IMR-90 (cell line): ENCODE measurements around the gene CREB5. TPM values are rescaled to one million over a fixed set of nuclear protein-coding genes. Genes with fewer than 3 reads are reported as not detected.

Experiments
- ATAC-seq: fragments of 200-7000 bp; cut with Tn5 transposase; 2 replicates; pipeline ENCODE4 v1.9.1; 2020; ENCODE audit warnings: low read depth, mild to moderate bottlenecking, moderate library complexity
- BruUV-seq: library from RNA; stranded (reverse); fragments of 400-500 nt; replicated peaks from 2 replicates; lab custom pipeline; 2021; lab: Mats Ljungman, UMichigan
- CTCF ChIA-PET: fragments of 300-600 bp; formaldehyde crosslinking; extraction: SDS; loops from one replicate; lab custom pipeline; 2021; ENCODE audit warnings: antibody characterized with exemption; lab: Yijun Ruan, JAX
- POLR2A ChIA-PET: fragments of 300-600 bp; sonication (Branson Sonifier 250); formaldehyde crosslinking; loops from one replicate; lab custom pipeline; 2022; ENCODE audit warnings: antibody characterized with exemption; ENCODE audit not compliant: unreplicated experiment; lab: Charles Lee
- DNase-seq: peaks from one replicate; pipeline ENCODE4 v3.0.0; 2013
- H2AFZ ChIP-seq: replicated peaks from 2 replicates; pipeline ENCODE3; 2013; ENCODE audit warnings: low read length, mild to moderate bottlenecking; ENCODE audit not compliant: poor library complexity
- H2AK5ac ChIP-seq: 2 replicates; pipeline ENCODE4 v1.6.1; 2013; ENCODE audit warnings: low read depth, low read length, inconsistent platforms
- H2AK9ac ChIP-seq: replicated peaks from 2 replicates; pipeline ENCODE3; 2013; ENCODE audit warnings: mild to moderate bottlenecking, low read depth, low read length, moderate library complexity; ENCODE audit not compliant: poor library complexity
- H2BK120ac ChIP-seq: 2 replicates; pipeline ENCODE4 v1.6.1; 2013; ENCODE audit warnings: low read depth, low read length, inconsistent platforms
- H2BK15ac ChIP-seq: 3 replicates; pipeline ENCODE4 v1.6.1; 2013; ENCODE audit warnings: low read depth, low read length, inconsistent platforms
- H2BK20ac ChIP-seq: 2 replicates; pipeline ENCODE4 v1.6.1; 2013; ENCODE audit warnings: low read depth, mild to moderate bottlenecking, inconsistent platforms, low read length, moderate library complexity
- H2BK5ac ChIP-seq: 2 replicates; pipeline ENCODE4 v1.6.1; 2013; ENCODE audit warnings: mild to moderate bottlenecking, low read depth, low read length, inconsistent platforms; ENCODE audit not compliant: poor library complexity, severe bottlenecking
- H3K14ac ChIP-seq: replicated peaks from 2 replicates; pipeline ENCODE4 v1.6.1; 2013; ENCODE audit warnings: low read depth, low read length, inconsistent platforms
- H3K18ac ChIP-seq: 2 replicates; pipeline ENCODE4 v1.6.1; 2013; ENCODE audit warnings: low read depth, low read length, control low read depth
- H3K23ac ChIP-seq: 2 replicates; pipeline ENCODE4 v1.6.1; 2013; ENCODE audit warnings: low read depth, low read length, inconsistent platforms
- H3K27ac ChIP-seq: 2 replicates; pipeline ENCODE4 v1.5.1; 2013; ENCODE audit warnings: mild to moderate bottlenecking, control low read depth, low read length; ENCODE audit not compliant: insufficient read depth
- H3K27me3 ChIP-seq: 2 replicates; pipeline ENCODE4 v1.6.1; 2013; ENCODE audit warnings: low read length; ENCODE audit not compliant: control insufficient read depth, insufficient read depth
- H3K36me3 ChIP-seq: 2 replicates; pipeline ENCODE4 v1.6.1; 2013; ENCODE audit warnings: low read length, mixed read lengths; ENCODE audit not compliant: control insufficient read depth, insufficient read depth
- H3K4ac ChIP-seq: 2 replicates; pipeline ENCODE4 v1.6.1; 2013; ENCODE audit warnings: low read depth, low read length, inconsistent platforms
- H3K4me1 ChIP-seq: 2 replicates; pipeline ENCODE4 v1.6.1; 2013; ENCODE audit warnings: low read length, mixed read lengths; ENCODE audit not compliant: control insufficient read depth, insufficient read depth
- H3K4me2 ChIP-seq: 2 replicates; pipeline ENCODE4 v1.6.1; 2013; ENCODE audit warnings: low read depth, mild to moderate bottlenecking, control low read depth, low read length, moderate library complexity
- H3K4me3 ChIP-seq: 2 replicates; pipeline ENCODE4 v1.5.1; 2013; ENCODE audit warnings: low read depth, mild to moderate bottlenecking, control low read depth, low read length, moderate library complexity; ENCODE audit not compliant: insufficient read depth
- H3K56ac ChIP-seq: 2 replicates; pipeline ENCODE4 v1.6.1; 2013; ENCODE audit warnings: low read length, inconsistent platforms; ENCODE audit not compliant: insufficient read depth; ENCODE audit errors: extremely low read depth
- H3K79me1 ChIP-seq, 2 experiments: 2 replicates each; pipeline ENCODE4 v1.6.1; 2013; ENCODE audit warnings: low read length in 2 of 2, inconsistent platforms in 1 of 2, low read depth in 1 of 2
- H3K9ac ChIP-seq: 2 replicates; pipeline ENCODE4 v1.6.1; 2013; ENCODE audit warnings: low read depth, low read length, control low read depth
- H3K9me1 ChIP-seq: 2 replicates; pipeline ENCODE4 v1.6.1; 2013; ENCODE audit warnings: low read length, inconsistent platforms; ENCODE audit not compliant: insufficient read depth
- H3K9me3 ChIP-seq: 2 replicates; pipeline ENCODE4 v1.6.1; 2013; ENCODE audit warnings: low read length; ENCODE audit not compliant: control insufficient read depth, insufficient read depth
- H4K20me1 ChIP-seq: 2 replicates; pipeline ENCODE4 v1.6.1; 2013; ENCODE audit warnings: low read length, inconsistent platforms; ENCODE audit not compliant: insufficient read depth
- H4K5ac ChIP-seq: 2 replicates; pipeline ENCODE4 v1.6.1; 2013; ENCODE audit warnings: mild to moderate bottlenecking, low read depth, low read length, control low read depth
- H4K8ac ChIP-seq, 2 experiments: 2 replicates each; pipeline ENCODE4 v1.6.1; 2013; ENCODE audit warnings: low read depth in 2 of 2, low read length in 2 of 2, control low read depth in 1 of 2, inconsistent platforms in 1 of 2
- H4K91ac ChIP-seq: 2 replicates; pipeline ENCODE4 v1.6.1; 2013; ENCODE audit warnings: low read depth, low read length, inconsistent platforms; ENCODE audit not compliant: insufficient read depth
- CEBPB ChIP-seq: IDR thresholded peaks from 2 replicates; pipeline ENCODE4 v1.6.1; 2012; ENCODE audit warnings: low read depth, low read length, improper control_type of control experiment
- CHD1 ChIP-seq: IDR thresholded peaks from 2 replicates; pipeline ENCODE4 v1.6.1; 2012; ENCODE audit warnings: low read depth, low read length, improper control_type of control experiment
- ELK1 ChIP-seq: fragments of 150-350 bp; IDR thresholded peaks from 2 replicates; pipeline ENCODE4 v1.6.1; 2016; ENCODE audit warnings: low read depth, mild to moderate bottlenecking, low read length, moderate library complexity, borderline replicate concordance
- FOS ChIP-seq: fragments of 150-350 bp; IDR thresholded peaks from 2 replicates; pipeline ENCODE4 v1.6.1; 2016; ENCODE audit warnings: low read depth, low read length
- MAFK ChIP-seq: IDR thresholded peaks from 2 replicates; pipeline ENCODE4 v1.6.1; 2012; ENCODE audit warnings: low read depth, low read length, improper control_type of control experiment
- MAZ ChIP-seq: IDR thresholded peaks from 2 replicates; pipeline ENCODE4 v1.6.1; 2012; ENCODE audit warnings: low read depth, mild to moderate bottlenecking, low read length, improper control_type of control experiment, moderate library complexity, borderline replicate concordance
- MXI1 ChIP-seq: IDR thresholded peaks from 2 replicates; pipeline ENCODE4 v1.6.1; 2012; ENCODE audit warnings: low read depth, mild to moderate bottlenecking, low read length, moderate library complexity, borderline replicate concordance
- NFE2L2 ChIP-seq: fragments of 150-350 bp; IDR thresholded peaks from 2 replicates; pipeline ENCODE4 v1.6.1; 2016; ENCODE audit warnings: low read depth, mild to moderate bottlenecking, low read length
- POLR2A ChIP-seq: IDR thresholded peaks from 2 replicates; pipeline ENCODE4 v1.6.1; 2012; ENCODE audit warnings: mild to moderate bottlenecking, low read depth, low read length
- RAD21 ChIP-seq: IDR thresholded peaks from 2 replicates; pipeline ENCODE4 v1.6.1; 2012; ENCODE audit warnings: low read length, improper control_type of control experiment
- RCOR1 ChIP-seq: IDR thresholded peaks from 2 replicates; pipeline ENCODE4 v1.6.1; 2012; ENCODE audit warnings: mild to moderate bottlenecking, low read length, improper control_type of control experiment; ENCODE audit not compliant: insufficient replicate concordance
- SMC3 ChIP-seq: fragments of 150-350 bp; IDR thresholded peaks from 2 replicates; pipeline ENCODE4 v1.6.1; 2016; ENCODE audit warnings: low read depth, mild to moderate bottlenecking, antibody characterized with exemption, low read length, moderate library complexity
- USF2 ChIP-seq: fragments of 150-350 bp; IDR thresholded peaks from 2 replicates; pipeline ENCODE4 v1.6.1; 2017; ENCODE audit warnings: mild to moderate bottlenecking, antibody characterized with exemption, low read length, low read depth
- dilution Hi-C: fragments of 300-500 bp; cut with HindIII; formaldehyde crosslinking; loops from one replicate; pipeline ENCODE4 v1.14.3; 2018; ENCODE audit warnings: low sequenced_read_pairs; ENCODE audit not compliant: unreplicated experiment
- in situ Hi-C: fragments of 300-500 bp; cut with MboI; formaldehyde crosslinking; loops from 3 replicates; pipeline ENCODE4 v1.14.3; 2019; ENCODE audit warnings: low sequenced_read_pairs, inconsistent platforms, mixed read lengths
- intact Hi-C: fragments of 100-400 bp; cut with micrococcal nuclease; formaldehyde crosslinking; loops from 2 replicates; pipeline ENCODE4 v1.10.0; 2022
- polyA plus RNA-seq, 3 experiments: library from polyadenylated mRNA; depleted of rRNA; stranded (reverse); fragments of >200 nt; gene quantifications; 2 replicates each; pipeline ENCODE4 v1.2.3, GENCODE V29; 2012; ENCODE audit warnings: low replicate concordance in 1 of 3
- total RNA-seq: library from RNA; depleted of rRNA; stranded (reverse); fragments of >200 nt; gene quantifications from 2 replicates; pipeline ENCODE4 v1.2.3, GENCODE V29; 2012

CREB5 gene
- total and polyA plus RNA-seq, 2 of the 4 experiments (the other 2 are of a cell fraction), result 7.3 to 13.1 TPM

DNA sequence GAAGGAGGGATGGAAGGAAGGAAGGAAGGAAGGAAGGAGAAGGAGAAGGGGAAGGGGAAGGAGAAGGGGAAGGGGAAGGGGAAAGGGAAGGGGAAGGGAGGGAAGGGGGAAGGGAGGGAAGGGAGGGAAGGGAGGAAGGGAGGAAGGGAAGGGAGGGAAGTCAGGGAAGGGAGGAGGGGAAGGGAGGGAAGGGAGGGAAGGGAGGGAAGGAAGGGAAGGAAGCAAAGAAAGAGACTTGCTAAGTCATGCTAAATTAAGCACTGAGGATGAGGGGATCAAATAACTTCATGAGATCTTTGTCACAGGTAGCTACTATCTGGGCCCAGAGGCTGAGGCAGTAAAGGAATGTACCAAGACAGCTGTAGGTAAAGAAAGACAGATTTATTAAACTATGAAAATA lies 429.4 kb downstream of the CREB5 start:
- BruUV-seq, result no TSS peak
- dilution Hi-C loops, result no loop called here
- peaks cover 3% of the 10 kb centered on the region; the same call in 1 of the 2 replicates for H3K9me3 ChIP-seq
- DNase-seq, result no peak
- intact Hi-C loops, result no loop called here
- TF ChIP-seq CEBPB (no peak), CHD1 (no peak), ELK1 (no peak), FOS (no peak), RCOR1 (no peak), NFE2L2 (no peak), MAZ (no peak), RAD21 (no peak), SMC3 (no peak), MAFK (no peak), POLR2A (no peak), USF2 (no peak), MXI1 (no peak)
- H2BK15ac ChIP-seq, result no peak overlapping the region
- no peak overlapping the region for H4K8ac ChIP-seq
- H2BK120ac ChIP-seq, result no peak overlapping the region
- no peak overlapping the region for H4K5ac ChIP-seq
- H3K9me1 ChIP-seq, result no peaks in the 10 kb centered on the region
- no peaks in the 10 kb centered on the region for H3K4me1 ChIP-seq
- H2AK5ac ChIP-seq, result no peak overlapping the region
- H2AK9ac ChIP-seq, result no peak overlapping the region
- H3K27me3 ChIP-seq, result peaks cover 34% of the 10 kb centered on the region
- H3K9ac ChIP-seq, result no peak overlapping the region
- no peak overlapping the region for H3K4me3 ChIP-seq
- H3K18ac ChIP-seq, result no peak overlapping the region
- H3K14ac ChIP-seq, result no peak overlapping the region
- no peak overlapping the region for H2BK20ac ChIP-seq
- H3K4me2 ChIP-seq, result no peak overlapping the region
- H3K4ac ChIP-seq, result no peak overlapping the region
- CTCF ChIA-PET, result no interaction called here
- no peak overlapping the region for H4K91ac ChIP-seq
- H2AFZ ChIP-seq, result no peak overlapping the region
- POLR2A ChIA-PET, result no interaction called here
- in situ Hi-C loops, result no loop called here
- no peak for ATAC-seq
- H2BK5ac ChIP-seq, result no peak overlapping the region
- no peak overlapping the region for H3K27ac ChIP-seq
- no peaks in the 10 kb centered on the region for H3K36me3 ChIP-seq
- H3K79me1 ChIP-seq, result no peaks in the 10 kb centered on the region
- no peak overlapping the region for H3K23ac ChIP-seq
- H4K20me1 ChIP-seq, result no peaks in the 10 kb centered on the region
- no peak overlapping the region for H3K56ac ChIP-seq
